ENCODE measurements around the gene PPTC7. TPM values are rescaled to one million over a fixed set of nuclear protein-coding genes. Genes with fewer than 3 reads are reported as not detected.

The PPTC7 gene
- total RNA-seq, 2 experiments from 2014 or later = 53.8 to 54.8 TPM

GRCh38 chr12:110622582-110622981, 39.5 kb upstream of the PPTC7 start:
- Mint-ChIP-seq H3K4me1 (ENCODE audit: low read depth) (peaks cover 5% of the 10 kb centered on the region), H3K27me3 (no peaks in the 10 kb centered on the region), H3K27ac (no peak overlapping the region), H3K4me3 (no peak overlapping the region), H3K36me3 (ENCODE audit: low read depth) (no peaks in the 10 kb centered on the region), H3K9me3 (no peaks in the 10 kb centered on the region)
- peaks cover 6% of the 10 kb centered on the region for H3K4me1 ChIP-seq (ENCODE audit: insufficient read depth, low read length)
- no peak for TF ChIP-seq CTCF (IDR thresholded peaks at IDR 0.05)
- DNase-seq (no peak), ATAC-seq (ENCODE audit: poor library complexity) (no peak)
- intact Hi-C loops (cut with DNase I, micrococcal nuclease) = no loop called here
- no peaks in the 10 kb centered on the region for H3K27me3 ChIP-seq (ENCODE audit: control insufficient read depth in 1 of 2, insufficient read depth in 2 of 2, low read length in 2 of 2)
- H3K9me3 ChIP-seq (ENCODE audit: control insufficient read depth in 1 of 2, insufficient read depth in 1 of 2, low read length in 2 of 2) = no peaks in the 10 kb centered on the region
- POLR2A ChIA-PET = interaction anchor here (0.8 kb wide), 1 partner anchor 67 kb away, joined by 3 read pairs; no protein-coding TSS in a partner anchor
- H3K27ac ChIP-seq (ENCODE audit: low read depth in 1 of 2, low read length in 2 of 2) = no peak overlapping the region
- CTCF ChIA-PET = no interaction called here
- no peaks in the 10 kb centered on the region for H3K36me3 ChIP-seq (ENCODE audit: insufficient read depth, low read length)
- no peak overlapping the region for H3K4me3 ChIP-seq (ENCODE audit: low read length)

- Histone ChIP-seq H3K4me1 (ENCODE audit: insufficient read depth, low read length) (peaks cover 3% of the 10 kb centered on the region), H3K27ac (ENCODE audit: low read depth in 1 of 2, low read length in 2 of 2) (no peak overlapping the region), H3K9me3 (ENCODE audit: control insufficient read depth in 1 of 2, insufficient read depth in 1 of 2, low read length in 2 of 2) (no peaks in the 10 kb centered on the region), H3K36me3 (ENCODE audit: insufficient read depth, low read length) (no peaks in the 10 kb centered on the region), H3K27me3 (ENCODE audit: control insufficient read depth in 1 of 2, insufficient read depth in 2 of 2, low read length in 2 of 2) (no peaks in the 10 kb centered on the region), H3K4me3 (ENCODE audit: low read length) (no peak overlapping the region)
- no peak for TF ChIP-seq CTCF (IDR thresholded peaks at IDR 0.05)
- peak; percentile 34 for ATAC-seq (ENCODE audit: poor library complexity)
- H3K27me3 Mint-ChIP-seq = no peaks in the 10 kb centered on the region
- no peaks in the 10 kb centered on the region for H3K36me3 Mint-ChIP-seq (ENCODE audit: low read depth)
- no peaks in the 10 kb centered on the region for H3K9me3 Mint-ChIP-seq
- peaks cover under 1% of the 10 kb centered on the region for H3K4me1 Mint-ChIP-seq (ENCODE audit: low read depth)
- CTCF ChIA-PET = no interaction called here
- H3K4me3 Mint-ChIP-seq = no peak overlapping the region
- H3K27ac Mint-ChIP-seq = no peak overlapping the region
- POLR2A ChIA-PET = no interaction called here
- intact Hi-C loops (cut with DNase I, micrococcal nuclease) = loop anchor here (2.0 to 10.0 kb wide), 5 partner anchors 77 to 495 kb away; partner anchors contain the start of genes ATP2A2 (in 1 of the 2) and IFT81 (in 1 of the 2)
- DNase-seq = peak in 2 of 14 experiments; percentile 37 to 44
Observed at GRCh38 chr12:110619534-110619953, 36.4 kb upstream of the PPTC7 start.

GRCh38 chr12:110616471-110617115, 33.5 kb upstream of the PPTC7 start:
- H3K36me3 Mint-ChIP-seq (ENCODE audit: low read depth) = no peaks in the 10 kb centered on the region
- H3K4me3 ChIP-seq (ENCODE audit: low read length) = no peak overlapping the region
- H3K4me3 Mint-ChIP-seq = peak overlapping the region; percentile 34
- peaks cover 17% of the 10 kb centered on the region for H3K4me1 ChIP-seq (ENCODE audit: insufficient read depth, low read length)
- H3K9me3 ChIP-seq (ENCODE audit: control insufficient read depth in 1 of 2, insufficient read depth in 1 of 2, low read length in 2 of 2) = no peaks in the 10 kb centered on the region
- no peaks in the 10 kb centered on the region for H3K9me3 Mint-ChIP-seq
- intact Hi-C loops (cut with DNase I, micrococcal nuclease) = loop anchor here in 1 of 2 experiments (5.0 to 10.0 kb wide), 3 partner anchors 206 to 492 kb away; partner anchors contain the start of genes ATP2A2 and IFT81
- no peaks in the 10 kb centered on the region for H3K27me3 ChIP-seq (ENCODE audit: control insufficient read depth in 1 of 2, insufficient read depth in 2 of 2, low read length in 2 of 2)
- no peak overlapping the region for H3K27ac Mint-ChIP-seq
- no peak for TF ChIP-seq CTCF (IDR thresholded peaks at IDR 0.05)
- ChIA-PET POLR2A (no interaction called here), CTCF (interaction anchor here (0.7 kb wide), 1 partner anchor 148 kb away, joined by 3 read pairs; the partner anchor contains the start of gene FAM216A)
- no peaks in the 10 kb centered on the region for H3K27me3 Mint-ChIP-seq
- no peak overlapping the region for H3K27ac ChIP-seq (ENCODE audit: low read depth in 1 of 2, low read length in 2 of 2)
- no peak for ATAC-seq (ENCODE audit: poor library complexity)
- DNase-seq = no peak
- no peaks in the 10 kb centered on the region for H3K36me3 ChIP-seq (ENCODE audit: insufficient read depth, low read length)
- peaks cover 4% of the 10 kb centered on the region for H3K4me1 Mint-ChIP-seq (ENCODE audit: low read depth)

Data from CD4-positive, alpha-beta T cell (primary cell).